ENCODE results near the gene ECE1.
"Not testable (repeated sequence)": the region's sequence is repeated elsewhere in the genome, so short reads cannot be mapped to it uniquely, and the experiment has no call there.

ECE1 gene

DNA sequence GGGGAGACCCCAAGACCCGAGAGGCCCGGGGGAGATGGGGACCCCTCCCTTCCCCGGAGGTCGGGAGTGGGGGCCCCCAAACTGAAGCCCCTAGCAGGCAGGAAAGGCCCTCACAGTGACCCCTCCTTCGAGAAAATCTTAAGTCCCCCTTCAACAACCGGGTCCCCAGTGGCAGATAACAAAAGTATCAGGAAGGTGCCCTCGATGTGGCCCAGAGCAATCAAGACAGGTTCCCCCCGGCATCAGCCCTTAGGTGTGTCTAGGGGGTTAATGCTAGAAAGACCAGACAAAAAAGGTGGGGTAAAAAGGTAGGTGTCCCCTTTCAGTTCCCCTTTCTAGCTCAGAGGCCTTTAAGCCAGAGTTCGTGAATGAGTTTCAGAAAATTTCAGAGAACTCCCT is 282 bp upstream of the ECE1 start:
- no peak for DNase-seq

DNA sequence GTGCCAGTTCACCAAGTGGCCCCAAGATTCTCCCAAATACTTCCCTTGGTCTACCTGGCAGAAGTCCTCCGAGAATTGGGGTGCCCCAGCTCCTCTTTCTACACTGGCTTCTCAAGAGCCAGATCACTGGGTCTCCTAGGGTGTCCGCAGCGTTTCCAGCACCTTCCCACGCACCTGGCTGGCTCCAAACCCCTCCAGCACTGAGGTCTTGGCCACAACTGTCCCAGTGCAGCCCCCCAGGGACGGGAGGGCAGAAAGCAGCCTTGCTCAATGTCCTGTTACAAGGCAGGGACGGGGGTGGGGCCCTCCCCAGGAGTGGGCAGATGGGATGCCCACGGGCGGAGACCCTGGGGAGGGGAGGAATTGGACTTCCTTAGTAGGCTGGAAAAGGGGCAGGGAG is 1.1 kb downstream of the ECE1 start:
- DNase-seq, result no peak

DNA sequence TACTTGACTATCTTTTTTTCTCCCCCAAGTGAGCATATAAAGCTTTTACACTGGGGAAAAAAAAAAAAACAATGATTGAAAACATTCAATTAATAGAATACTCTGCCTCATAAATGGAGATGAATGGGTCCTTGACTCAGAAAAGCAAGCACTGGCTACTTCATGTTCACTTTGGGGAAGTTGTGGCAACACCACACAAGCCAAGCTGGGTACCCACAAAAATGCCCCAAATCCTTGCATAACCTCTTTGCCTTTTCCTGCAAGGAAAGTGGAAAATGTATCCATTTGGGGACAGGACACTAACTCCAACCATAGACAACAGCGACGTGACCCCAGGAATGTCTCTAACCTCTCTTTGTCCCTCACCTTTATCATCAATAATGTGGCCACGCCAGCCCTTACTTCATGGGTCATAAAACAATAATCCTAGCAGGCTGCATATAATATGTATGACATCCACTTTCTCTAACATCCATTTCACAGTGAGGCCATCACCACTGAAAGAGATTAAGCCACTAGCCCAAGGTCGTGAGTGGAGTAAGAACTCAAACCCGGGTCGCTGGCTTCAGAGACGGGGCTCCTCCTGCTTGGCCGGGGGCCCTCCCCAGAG is 2.3 kb downstream of the ECE1 start:
- no peak for DNase-seq

DNA sequence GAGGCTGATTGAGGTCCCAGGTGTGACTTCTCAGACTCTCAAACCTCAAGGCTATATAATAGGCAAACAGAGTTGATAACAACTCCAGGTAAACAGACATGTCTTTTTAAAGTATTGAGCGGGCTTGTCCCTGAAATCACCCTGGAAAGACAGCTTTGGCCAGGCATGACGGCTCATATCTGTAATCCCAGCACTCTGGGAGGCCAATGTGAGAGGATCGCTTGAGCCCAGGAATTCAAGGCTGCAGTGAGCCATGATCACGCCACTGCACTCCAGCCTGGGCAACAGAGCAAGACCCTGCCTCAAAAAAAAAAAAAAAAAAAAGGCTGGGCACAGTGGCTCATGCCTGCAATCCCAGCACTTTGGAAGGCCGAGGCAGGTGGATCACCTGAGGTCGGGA is 4.9 kb downstream of the ECE1 start:
- not testable (repeated sequence) for DNase-seq

DNA sequence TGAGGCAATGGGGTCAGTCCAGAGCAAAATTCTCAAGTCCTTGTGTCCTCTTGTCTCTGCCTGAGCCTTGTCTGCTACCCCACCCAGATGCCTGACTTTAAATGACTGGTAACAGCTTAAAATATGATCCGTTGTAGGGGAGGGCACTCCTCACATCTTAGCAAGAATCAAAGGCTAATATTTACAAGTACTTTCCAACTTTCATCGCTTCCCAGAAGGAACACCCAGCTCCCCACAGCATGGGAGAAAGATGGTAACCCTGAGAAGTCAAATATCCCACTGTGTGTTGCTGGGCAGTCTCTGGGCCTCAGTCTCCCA is 5.2 kb downstream of the ECE1 start:
- DNase-seq, result no peak

DNA sequence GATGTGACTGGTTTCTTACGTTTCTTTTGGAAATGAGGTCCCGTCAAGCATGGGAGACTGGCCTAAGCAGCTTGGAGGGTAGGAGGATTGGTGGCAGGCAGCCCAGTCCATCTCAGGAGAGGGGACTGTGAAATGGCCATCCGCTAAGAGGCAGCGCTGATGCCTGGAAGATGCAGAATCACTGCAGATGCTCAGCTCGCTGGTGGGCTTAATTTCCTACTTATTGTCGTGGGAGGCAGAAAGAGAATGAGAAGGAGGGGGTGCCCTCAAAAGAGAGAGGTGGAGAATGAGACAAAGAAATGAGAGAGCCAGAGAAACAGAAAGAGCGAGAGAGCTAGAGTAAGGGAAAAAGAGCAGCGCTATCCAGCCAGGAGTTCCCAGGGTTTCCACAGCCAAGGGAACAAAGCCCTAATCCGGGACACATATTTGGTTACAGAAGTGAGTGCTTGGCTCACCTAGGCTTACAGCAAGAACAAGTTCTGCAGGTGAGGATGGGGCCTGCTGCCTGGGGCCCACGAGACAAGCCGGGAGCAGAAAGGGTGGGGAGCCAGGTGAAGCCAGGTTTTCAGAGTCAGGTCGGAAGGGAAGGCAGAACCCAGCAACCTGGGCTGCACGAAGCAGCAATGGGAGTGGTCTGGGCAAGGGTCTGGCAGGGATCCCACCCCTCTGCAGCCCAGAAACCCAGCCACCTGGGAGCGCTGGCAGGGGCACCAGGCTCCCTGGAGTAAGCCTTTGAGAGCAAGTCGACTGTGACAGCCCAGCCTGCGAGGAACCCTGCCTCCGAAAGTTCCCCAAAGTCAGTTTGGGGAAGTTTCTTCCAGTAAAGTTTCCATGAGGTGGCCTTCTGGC is 5.8 kb downstream of the ECE1 start:
- DNase-seq, result no peak

DNA sequence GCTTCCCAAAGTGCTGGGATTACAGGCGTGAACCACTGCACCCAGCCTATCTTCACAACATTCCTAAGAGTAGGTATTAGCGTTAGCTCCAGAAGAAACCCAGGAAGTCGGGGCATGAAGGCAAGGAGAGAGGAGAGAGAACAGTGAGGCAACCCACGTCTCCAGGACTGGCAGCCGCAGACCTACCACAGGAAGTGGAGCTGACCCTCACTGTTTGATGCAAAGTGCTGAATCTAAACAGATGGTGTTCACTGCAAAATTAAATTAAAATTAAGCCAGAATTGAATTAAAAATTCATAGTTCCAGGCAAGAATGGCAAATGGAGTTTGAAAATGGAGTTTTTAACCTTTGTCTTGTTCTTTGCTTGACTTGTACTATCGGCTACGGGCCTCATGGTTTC is 6.7 kb downstream of the ECE1 start:
- DNase-seq, result no peak

DNA sequence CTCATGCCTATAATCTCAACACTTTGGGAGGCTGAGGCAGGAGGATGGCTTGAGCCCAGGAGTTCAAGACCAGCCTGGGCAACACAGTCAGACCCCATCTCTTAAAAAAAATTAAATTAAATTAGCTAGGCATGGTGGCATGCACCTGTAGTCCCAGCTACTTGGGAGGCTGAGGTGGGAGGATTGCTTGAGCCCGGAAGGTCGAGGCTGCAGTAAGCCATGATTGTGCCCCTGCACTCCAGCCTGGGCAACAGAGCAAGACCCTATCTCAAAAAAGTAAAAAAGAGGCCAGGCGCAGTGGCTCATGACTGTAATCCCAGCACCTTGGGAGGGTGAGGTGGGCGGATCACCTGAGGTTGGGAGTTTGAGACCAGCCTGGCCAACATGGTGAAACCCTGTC is 8.2 kb downstream of the ECE1 start:
- not testable (repeated sequence) for DNase-seq

DNA sequence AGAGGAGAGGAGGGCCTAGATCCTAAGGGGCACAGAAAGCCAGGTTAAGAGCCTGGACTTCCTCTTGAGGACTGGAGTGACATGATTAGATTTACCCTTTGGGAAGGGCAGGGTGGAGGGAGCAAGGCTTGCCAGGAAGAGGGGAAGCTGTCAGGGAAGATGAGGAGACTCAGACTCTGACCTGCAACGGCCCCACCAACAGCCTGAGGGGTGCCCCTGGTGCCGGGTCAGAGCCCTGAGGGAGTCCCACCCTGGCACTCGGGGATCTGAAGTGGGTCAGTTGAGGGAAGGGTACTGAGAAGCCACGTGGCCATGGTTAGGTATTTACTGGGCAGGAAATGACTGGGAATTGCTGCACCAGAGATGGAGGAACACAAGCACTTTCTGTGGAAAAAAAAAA is 9.8 kb downstream of the ECE1 start:
- no peak for DNase-seq

DNA sequence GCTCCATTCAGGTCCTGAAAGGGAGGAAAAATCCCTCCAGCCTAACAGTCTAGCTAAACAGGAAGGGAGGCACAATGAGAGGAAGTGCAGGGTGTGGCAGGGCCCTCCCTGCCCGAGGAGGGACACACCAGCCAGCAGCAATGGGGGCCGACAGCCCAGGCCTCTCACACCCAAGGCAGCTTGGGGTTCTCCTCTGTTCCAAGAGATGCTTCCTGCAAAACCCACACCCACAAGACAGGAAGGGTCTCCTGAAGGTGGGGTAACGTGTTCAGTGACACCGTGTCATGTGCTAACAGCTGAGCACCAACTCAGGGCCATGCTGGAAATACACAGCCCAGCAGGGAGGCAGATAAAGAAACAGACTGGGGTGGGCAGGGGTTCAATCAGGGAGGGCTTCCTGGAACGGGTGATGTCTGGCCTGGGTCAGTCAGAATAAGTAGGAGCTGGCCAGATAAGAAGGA is 10.2 kb downstream of the ECE1 start:
- no peak for DNase-seq

DNA sequence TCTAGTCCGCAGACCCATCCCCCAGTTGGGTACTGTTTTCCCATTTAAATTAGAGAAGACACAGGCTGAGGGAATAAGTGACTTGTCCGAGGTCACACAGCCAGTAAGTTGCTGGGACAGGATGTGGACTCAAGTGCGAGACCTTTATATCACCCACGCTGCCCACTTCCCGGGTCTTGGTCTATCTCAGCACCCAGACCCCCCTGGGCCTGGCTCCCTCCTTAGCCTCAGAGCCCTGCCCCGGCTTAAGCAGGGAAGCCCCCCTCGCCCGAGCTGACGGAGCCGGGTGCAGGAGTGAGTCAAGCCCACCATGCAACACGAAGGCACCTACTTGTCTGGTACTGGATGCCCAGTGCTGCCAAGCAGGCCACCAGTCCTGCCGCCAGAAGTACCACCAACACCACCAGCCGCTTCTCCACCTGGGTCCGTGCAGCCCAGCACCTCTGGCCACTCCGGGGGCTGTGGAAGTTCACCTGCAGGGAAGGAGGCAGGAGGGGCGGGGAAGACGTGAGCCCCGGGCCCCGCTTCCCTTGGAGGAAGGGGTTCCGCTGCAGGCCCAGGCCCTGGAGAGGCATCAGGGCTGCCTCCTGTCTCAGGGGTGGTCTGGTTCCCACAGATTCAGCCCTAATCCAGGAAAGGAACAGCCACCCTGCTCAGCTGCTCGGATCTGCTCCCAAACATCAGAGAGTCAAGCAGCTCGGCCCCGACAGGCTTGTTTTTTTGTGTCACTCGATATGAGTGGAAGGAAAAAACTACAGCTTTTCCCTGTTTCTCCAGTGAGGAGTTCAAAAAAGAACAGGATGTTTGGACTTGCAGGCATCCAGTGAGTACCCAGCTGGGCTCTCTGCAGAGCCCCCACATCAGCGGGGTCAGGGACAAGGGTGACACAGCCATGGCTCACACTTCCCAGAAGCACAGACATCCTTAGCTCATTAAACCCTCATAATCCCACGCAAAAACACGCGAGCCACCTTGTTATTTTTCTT is 11.1 kb downstream of the ECE1 start:
- no peak for DNase-seq

DNA sequence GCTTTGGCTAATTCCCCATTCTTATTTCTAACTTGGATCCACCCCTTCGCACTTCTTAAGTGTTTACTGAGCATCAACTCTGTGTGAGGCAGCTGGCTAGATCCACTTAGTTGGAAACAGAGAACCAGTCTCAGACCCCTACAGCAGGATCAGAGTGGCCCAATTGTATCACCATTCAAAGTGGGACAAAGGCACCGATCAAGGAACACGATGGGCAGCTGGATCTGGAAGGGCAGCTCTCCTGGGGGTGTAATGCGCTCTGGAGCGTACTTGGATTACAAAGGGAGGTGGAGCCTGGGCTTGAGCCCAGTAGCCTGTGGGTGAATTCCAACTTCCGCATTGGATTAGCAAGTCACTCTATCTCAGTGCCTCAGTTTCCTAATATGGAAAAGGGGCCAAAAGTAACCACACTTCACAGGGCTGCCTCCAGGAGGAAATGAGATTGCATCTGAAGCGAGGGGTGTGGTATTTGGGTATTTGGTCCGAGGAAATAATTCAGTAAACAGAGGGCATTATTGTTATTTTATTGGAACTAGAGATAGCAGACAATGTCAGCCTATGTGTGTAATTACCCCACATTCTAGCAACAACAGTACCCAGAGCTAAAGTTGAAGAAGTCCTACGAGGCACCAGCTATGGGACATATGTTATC is 11.9 kb downstream of the ECE1 start:
- no peak for DNase-seq

DNA sequence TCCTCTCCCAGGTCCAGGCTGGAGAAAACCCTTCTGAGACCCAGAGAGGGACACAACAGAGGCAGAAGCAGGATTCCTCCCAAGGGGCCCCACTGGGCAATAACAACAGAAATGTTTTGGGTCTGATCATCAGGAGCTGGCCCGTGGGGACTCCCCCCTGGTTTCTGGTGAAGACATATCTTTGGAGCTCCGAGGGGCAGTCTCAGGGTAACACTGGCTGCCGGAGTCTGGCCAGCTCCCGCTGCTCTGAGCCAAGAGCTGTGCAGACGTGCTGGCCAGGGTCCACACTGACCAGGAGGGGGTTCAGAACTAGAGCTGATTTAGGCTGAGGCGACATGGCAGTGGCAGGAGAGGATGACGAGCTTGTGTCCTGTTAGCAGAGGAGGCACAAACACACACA is 13.1 kb downstream of the ECE1 start:
- DNase-seq, result no peak

DNA sequence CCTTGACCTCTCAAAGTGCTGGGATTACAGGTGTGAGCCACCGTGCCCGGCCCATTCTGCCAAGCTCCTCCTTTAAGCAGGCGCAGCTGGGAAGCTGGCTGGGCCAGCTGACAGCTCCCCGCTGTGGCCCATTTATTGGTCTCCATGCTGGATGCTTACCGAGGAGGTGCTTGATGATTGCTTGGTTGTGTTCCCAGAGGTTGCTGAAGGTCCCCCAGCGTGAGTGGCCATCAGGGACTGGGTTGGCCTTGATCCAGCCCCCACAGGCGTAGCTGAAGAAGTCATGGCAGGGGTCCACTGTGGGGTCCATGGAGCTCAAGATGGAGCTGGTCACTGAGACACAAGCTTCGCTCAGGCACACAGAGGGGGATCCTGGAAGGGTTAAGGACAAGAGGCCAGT is 17.7 kb downstream of the ECE1 start:
- DNase-seq, result no peak

DNA sequence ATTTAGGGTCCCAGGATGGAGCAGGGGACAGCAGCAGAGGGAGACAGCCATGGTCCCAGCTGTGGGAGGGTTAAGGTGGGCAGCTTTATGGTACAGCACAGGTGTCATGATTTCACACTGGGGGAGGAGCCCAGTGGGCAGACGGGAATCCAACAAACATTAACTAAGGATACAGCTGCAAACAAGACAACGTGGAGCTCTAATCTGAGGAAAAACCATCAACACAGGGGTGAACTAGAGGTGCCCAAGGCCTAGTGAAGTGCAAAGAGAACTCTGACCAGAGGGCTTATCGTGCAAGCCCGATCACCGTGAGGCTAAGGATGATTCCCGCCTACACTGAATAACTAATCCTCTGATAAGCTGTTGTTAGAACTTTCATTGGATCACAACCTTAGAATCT is 18.7 kb downstream of the ECE1 start:
- no peak for DNase-seq

DNA sequence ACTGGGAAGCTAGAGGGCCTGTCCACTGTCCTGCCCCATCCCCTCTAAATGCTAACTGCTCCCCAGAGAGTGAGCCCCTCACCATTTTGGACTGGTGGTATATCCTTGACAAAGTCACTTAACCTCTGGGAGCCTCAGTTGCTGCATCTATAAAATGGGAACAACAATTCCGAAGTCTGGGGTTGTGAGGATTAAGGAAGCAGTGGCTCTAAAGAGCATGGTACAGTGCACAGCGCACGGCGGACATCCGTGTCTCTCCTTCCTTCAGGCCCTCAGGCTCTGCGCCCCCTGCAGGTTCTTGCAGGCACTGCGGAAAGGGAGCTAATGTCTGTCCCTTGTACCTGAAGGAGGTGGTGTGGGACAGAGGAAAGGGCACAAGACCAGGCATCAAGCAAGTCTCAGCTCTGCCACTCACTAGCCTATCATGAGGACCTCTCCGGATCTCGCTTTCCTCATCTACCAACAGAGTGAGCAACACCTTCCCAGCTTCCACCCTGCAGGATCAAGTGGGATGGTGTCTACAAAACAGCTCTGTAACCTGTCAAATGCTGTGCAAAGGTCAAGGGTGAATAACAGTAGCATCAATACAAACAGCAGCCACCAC is 20.1 kb downstream of the ECE1 start:
- no peak for DNase-seq

DNA sequence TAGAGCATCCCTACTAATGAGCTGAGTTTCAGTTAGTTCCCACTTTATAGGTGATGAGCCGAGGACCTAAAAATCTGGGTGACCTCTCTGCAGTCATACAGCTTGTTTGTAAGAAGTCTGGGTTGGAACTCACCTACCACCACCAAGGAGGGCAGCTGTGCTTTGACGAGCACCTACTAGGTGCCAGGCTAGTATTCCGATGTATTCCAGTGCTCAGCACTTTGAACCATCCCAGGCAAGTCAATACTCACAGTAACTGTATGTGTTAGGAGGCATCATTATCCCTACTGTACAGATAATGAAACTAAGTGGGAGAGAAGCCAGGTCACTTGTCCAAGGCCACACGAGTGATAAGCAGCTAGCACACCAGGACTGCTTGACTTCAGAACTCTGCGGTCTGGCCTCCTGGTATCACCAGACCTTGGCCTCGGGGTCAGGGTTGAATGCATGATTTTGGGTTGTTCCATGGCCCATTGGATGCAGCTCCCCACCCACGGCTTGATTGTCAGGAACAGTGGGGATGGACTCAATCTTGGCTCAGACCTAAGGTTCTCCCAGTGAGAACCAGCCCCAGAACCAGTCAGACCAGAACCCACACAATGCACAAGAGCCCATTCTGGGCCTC is 20.7 kb downstream of the ECE1 start:
- no peak for DNase-seq

DNA sequence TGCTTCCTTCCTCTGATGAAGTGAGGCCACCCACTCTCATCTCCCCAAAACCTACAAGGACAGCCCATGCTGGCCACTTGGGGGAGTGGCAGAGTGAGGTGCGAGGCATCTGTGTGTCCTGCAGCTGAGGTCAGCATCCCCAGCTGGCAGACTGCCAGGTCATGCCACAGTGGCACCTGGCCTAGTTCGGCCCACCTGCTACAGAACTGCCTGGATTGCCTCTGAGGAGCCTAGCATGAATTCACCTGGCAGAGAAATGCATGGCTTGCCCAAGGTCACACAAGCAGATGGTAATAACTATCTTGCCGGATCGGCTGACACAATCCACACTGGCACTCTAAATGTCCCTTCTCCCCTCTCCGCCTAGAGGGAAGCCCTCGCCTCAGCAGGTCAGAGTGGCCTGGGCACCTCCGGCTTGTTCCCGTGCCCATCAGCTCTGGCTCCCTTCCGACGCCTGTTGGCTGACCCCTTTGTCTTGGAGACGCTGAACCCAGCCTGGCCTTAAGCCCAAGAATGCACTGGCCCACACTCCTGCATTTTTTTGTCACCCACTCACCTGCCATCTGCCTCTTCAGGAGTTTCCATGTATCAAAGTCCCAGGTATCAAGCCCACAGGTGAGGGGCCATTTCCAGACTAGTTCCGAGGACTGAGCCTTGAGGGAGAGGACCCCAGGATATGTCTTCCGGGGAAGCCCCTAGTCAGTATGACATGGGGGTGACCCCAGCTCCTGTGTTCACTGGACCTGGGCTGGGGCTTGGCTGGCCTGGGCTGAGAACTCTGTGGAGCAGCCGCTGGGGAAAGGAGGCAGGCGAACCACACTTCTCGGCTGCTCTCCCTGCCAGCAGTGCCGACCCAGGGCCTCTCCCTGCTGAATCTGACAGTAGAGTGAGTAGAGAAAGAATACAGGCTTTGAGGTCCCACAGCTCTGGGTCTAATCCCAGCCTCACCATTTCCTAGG is 21.7 kb downstream of the ECE1 start:
- DNase-seq, result no peak

DNA sequence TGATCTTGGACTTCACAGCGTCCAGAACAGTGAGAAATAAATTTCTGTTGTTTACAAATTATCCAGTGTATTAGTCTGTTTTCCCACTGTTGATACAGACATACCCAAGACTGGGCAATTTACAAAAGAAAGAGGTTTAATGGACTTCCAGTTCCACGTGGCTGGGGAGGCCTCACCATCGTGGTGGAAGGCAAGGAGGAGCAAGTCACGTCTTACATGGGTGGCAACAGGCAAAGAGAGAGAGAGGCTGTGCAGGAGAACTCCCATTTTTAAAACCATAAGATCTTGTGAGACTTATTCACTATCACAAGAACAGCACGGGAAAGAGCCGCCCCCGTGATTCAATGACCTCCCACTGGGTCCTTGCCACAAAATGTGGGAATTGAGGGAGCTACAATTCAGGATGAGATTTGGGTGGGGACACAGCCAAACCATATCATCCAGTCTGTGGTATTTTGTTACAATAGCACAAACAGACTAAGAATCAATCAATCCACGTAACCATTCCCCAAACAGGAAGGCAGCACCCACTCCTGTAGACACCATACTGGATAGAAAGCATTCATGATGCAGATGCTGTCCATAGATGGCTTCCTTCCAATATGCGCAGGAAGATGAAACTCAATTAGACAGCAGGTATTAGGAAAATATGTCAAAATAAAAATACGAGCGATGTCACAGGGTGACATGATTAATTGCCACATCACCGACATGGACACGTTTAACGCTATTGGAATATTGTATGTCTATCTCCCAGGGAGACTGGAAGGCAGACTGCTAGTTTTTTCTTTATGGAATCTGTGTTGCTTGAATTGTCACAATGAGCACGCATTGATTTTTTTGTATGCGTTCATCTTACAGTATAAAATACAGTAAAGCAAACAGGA is 22.8 kb downstream of the ECE1 start:
- no peak for DNase-seq

Measured in NCI-H2171 (cell line).